Mucosa of stomach (tissue), 1 donor: ENCODE data around the gene SAMD4B.

Experiments used
- H3K27me3 ChIP-seq: one replicate; pipeline ENCODE4 v1.7.0; 2013; ENCODE audit warnings: mild to moderate bottlenecking, low read length; ENCODE audit not compliant: control insufficient read depth, insufficient read depth
- H3K36me3 ChIP-seq: one replicate; pipeline ENCODE4 v1.7.0; 2013; ENCODE audit warnings: low read length; ENCODE audit not compliant: control insufficient read depth, insufficient read depth
- H3K4me1 ChIP-seq: one replicate; pipeline ENCODE4 v1.7.0; 2013; ENCODE audit warnings: mild to moderate bottlenecking, low read length; ENCODE audit not compliant: control insufficient read depth, insufficient read depth
- H3K4me3 ChIP-seq: one replicate; pipeline ENCODE4 v1.7.0; 2013; ENCODE audit warnings: low read length
- H3K9ac ChIP-seq: one replicate; pipeline ENCODE4 v1.7.0; 2013; ENCODE audit warnings: mild to moderate bottlenecking, low read length, moderate library complexity
- H3K9me3 ChIP-seq: one replicate; pipeline ENCODE4 v1.7.0; 2013; ENCODE audit warnings: mild to moderate bottlenecking, low read length, moderate library complexity; ENCODE audit not compliant: control insufficient read depth
- donor health status: Pancreatic carcinoma.

The SAMD4B gene

GRCh38 chr19:39341719-39342604 is at the start of gene SAMD4B:
Gene SAMD4B, plus strand, starts transcription at chr19:39342421. Its CDS starts 14,473 bp downstream, at chr19:39356894.
- Histone ChIP-seq H3K36me3 (no peaks in the 10 kb centered on the region), H3K4me3 (peak within 1 kb of the TSS; percentile 76), H3K27me3 (no peaks in the 10 kb centered on the region), H3K4me1 (peaks cover 20% of the 10 kb centered on the region), H3K9ac (peak within 1 kb of the TSS; percentile 79), H3K9me3 (no peaks in the 10 kb centered on the region)

GRCh38 chr19:39293394-39293793 is 48.8 kb upstream of the SAMD4B start:
- no peak overlapping the region for H3K9ac ChIP-seq
- no peak overlapping the region for H3K4me3 ChIP-seq
- no peaks in the 10 kb centered on the region for H3K36me3 ChIP-seq
- peaks cover 2% of the 10 kb centered on the region for H3K27me3 ChIP-seq
- no peaks in the 10 kb centered on the region for H3K9me3 ChIP-seq
- no peaks in the 10 kb centered on the region for H3K4me1 ChIP-seq

- peaks cover 2% of the 10 kb centered on the region for H3K27me3 ChIP-seq
Observed at GRCh38 chr19:39296055-39296645, 46.1 kb upstream of the SAMD4B start, which contains the start of gene IFNL1. Gene IFNL1, plus strand, starts transcription at chr19:39296407. Its CDS starts 15 bp downstream, at chr19:39296422.

GRCh38 chr19:39296906-39297305 is 45.3 kb upstream of the SAMD4B start:
- Histone ChIP-seq H3K4me1 (no peaks in the 10 kb centered on the region), H3K27me3 (peaks cover 2% of the 10 kb centered on the region), H3K36me3 (no peaks in the 10 kb centered on the region), H3K9ac (no peak overlapping the region), H3K9me3 (no peaks in the 10 kb centered on the region), H3K4me3 (no peak overlapping the region)

More at GRCh38 chr19:39296055-39296645, 46.1 kb upstream of the SAMD4B start, which contains the start of gene IFNL1:
- Histone ChIP-seq H3K4me1 (no peaks in the 10 kb centered on the region), H3K9me3 (no peaks in the 10 kb centered on the region), H3K9ac (no peak within 1 kb of the TSS), H3K4me3 (no peak within 1 kb of the TSS), H3K36me3 (no peaks in the 10 kb centered on the region)

- Histone ChIP-seq H3K36me3 (no peaks in the 10 kb centered on the region), H3K9ac (no peak overlapping the region), H3K9me3 (no peaks in the 10 kb centered on the region), H3K4me3 (no peak overlapping the region), H3K27me3 (peaks cover 2% of the 10 kb centered on the region), H3K4me1 (no peaks in the 10 kb centered on the region)
Observed at GRCh38 chr19:39297931-39298634, 44.1 kb upstream of the SAMD4B start.

GRCh38 chr19:39299404-39299803 is 42.8 kb upstream of the SAMD4B start:
- Histone ChIP-seq H3K4me1 (no peaks in the 10 kb centered on the region), H3K4me3 (no peak overlapping the region), H3K36me3 (no peaks in the 10 kb centered on the region), H3K9ac (no peak overlapping the region), H3K9me3 (no peaks in the 10 kb centered on the region), H3K27me3 (peaks cover 10% of the 10 kb centered on the region)

- H3K27me3 ChIP-seq, result peaks cover 15% of the 10 kb centered on the region
- no peak overlapping the region for H3K4me3 ChIP-seq
- H3K9me3 ChIP-seq, result no peaks in the 10 kb centered on the region
- no peaks in the 10 kb centered on the region for H3K36me3 ChIP-seq
- H3K4me1 ChIP-seq, result no peaks in the 10 kb centered on the region
- H3K9ac ChIP-seq, result no peak overlapping the region
Observed at GRCh38 chr19:39299832-39300231, 42.4 kb upstream of the SAMD4B start.

GRCh38 chr19:39301021-39301420 is 41.2 kb upstream of the SAMD4B start:
- Histone ChIP-seq H3K27me3 (peaks cover 27% of the 10 kb centered on the region), H3K4me3 (no peak overlapping the region)

GRCh38 chr19:39301562-39301961 is 40.7 kb upstream of the SAMD4B start:
- peaks cover 28% of the 10 kb centered on the region for H3K27me3 ChIP-seq

More at GRCh38 chr19:39301021-39301420, 41.2 kb upstream of the SAMD4B start:
- no peaks in the 10 kb centered on the region for H3K36me3 ChIP-seq
- H3K9ac ChIP-seq, result no peak overlapping the region
- no peaks in the 10 kb centered on the region for H3K4me1 ChIP-seq
- no peaks in the 10 kb centered on the region for H3K9me3 ChIP-seq

GRCh38 chr19:39303373-39304184 is 38.6 kb upstream of the SAMD4B start:
- H3K9me3 ChIP-seq, result no peaks in the 10 kb centered on the region
- H3K4me3 ChIP-seq, result no peak overlapping the region
- H3K4me1 ChIP-seq, result peaks cover 4% of the 10 kb centered on the region
- peaks cover 46% of the 10 kb centered on the region for H3K27me3 ChIP-seq
- H3K9ac ChIP-seq, result no peak overlapping the region
- no peaks in the 10 kb centered on the region for H3K36me3 ChIP-seq

More at GRCh38 chr19:39301562-39301961, 40.7 kb upstream of the SAMD4B start:
- Histone ChIP-seq H3K4me3 (no peak overlapping the region), H3K4me1 (no peaks in the 10 kb centered on the region), H3K9ac (no peak overlapping the region), H3K9me3 (no peaks in the 10 kb centered on the region), H3K36me3 (no peaks in the 10 kb centered on the region)

GRCh38 chr19:39304185-39304513 is 38.1 kb upstream of the SAMD4B start:
- H3K9me3 ChIP-seq, result no peaks in the 10 kb centered on the region
- peaks cover 50% of the 10 kb centered on the region for H3K27me3 ChIP-seq
- no peak overlapping the region for H3K4me3 ChIP-seq
- H3K36me3 ChIP-seq, result no peaks in the 10 kb centered on the region
- peaks cover 4% of the 10 kb centered on the region for H3K4me1 ChIP-seq
- H3K9ac ChIP-seq, result no peak overlapping the region
